ENCODE results near the gene SCN9A.

Gene SCN9A

GRCh38 chr2:166184789-166185188 is 191.0 kb downstream of the SCN9A start:
- Histone ChIP-seq H3K4me2 (ENCODE audit: low read length) (no peak overlapping the region), H3K36me3 (ENCODE audit: control insufficient read depth, insufficient read depth, low read length) (no peaks in the 10 kb centered on the region), H3K27ac (no peak overlapping the region), H2AFZ (no peak overlapping the region), H3K79me2 (no peaks in the 10 kb centered on the region), H3K9me3 (ENCODE audit: control insufficient read depth, low read length) (no peaks in the 10 kb centered on the region), H3K4me3 (ENCODE audit: low read depth, low read length) (no peak overlapping the region), H3K27me3 (ENCODE audit: control insufficient read depth, insufficient read depth, low read length) (no peaks in the 10 kb centered on the region), H3K4me1 (no peaks in the 10 kb centered on the region), H3K9ac (no peak overlapping the region)
- TF ChIP-seq, protein P1, sequence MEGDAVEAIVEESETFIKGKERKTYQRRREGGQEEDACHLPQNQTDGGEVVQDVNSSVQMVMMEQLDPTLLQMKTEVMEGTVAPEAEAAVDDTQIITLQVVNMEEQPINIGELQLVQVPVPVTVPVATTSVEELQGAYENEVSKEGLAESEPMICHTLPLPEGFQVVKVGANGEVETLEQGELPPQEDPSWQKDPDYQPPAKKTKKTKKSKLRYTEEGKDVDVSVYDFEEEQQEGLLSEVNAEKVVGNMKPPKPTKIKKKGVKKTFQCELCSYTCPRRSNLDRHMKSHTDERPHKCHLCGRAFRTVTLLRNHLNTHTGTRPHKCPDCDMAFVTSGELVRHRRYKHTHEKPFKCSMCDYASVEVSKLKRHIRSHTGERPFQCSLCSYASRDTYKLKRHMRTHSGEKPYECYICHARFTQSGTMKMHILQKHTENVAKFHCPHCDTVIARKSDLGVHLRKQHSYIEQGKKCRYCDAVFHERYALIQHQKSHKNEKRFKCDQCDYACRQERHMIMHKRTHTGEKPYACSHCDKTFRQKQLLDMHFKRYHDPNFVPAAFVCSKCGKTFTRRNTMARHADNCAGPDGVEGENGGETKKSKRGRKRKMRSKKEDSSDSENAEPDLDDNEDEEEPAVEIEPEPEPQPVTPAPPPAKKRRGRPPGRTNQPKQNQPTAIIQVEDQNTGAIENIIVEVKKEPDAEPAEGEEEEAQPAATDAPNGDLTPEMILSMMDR (IDR thresholded peaks at IDR 0.05), result no peak

DNA sequence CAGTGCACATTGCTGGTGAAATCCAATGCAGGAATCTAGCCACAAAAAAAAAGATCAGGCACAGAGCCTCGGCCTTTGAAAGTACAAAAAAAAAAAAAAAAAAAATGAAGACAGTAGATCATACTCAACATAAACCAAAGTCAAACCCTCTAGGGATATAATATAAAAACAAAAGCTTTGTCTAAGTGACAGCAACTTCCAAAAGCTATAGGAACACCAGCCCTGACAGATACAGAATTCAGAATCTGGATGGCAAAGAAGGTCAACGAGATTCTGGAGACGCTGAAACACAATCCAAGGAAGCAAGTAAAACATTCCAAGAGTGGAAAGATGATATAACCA is 194.0 kb downstream of the SCN9A start:
- Histone ChIP-seq H3K27ac (no peak overlapping the region), H3K79me2 (no peaks in the 10 kb centered on the region), H3K4me3 (ENCODE audit: low read depth, low read length) (no peak overlapping the region), H3K4me2 (ENCODE audit: low read length) (no peak overlapping the region), H2AFZ (no peak overlapping the region), H3K4me1 (no peaks in the 10 kb centered on the region), H3K9me3 (ENCODE audit: control insufficient read depth, low read length) (no peaks in the 10 kb centered on the region), H3K36me3 (ENCODE audit: control insufficient read depth, insufficient read depth, low read length) (no peaks in the 10 kb centered on the region), H3K27me3 (ENCODE audit: control insufficient read depth, insufficient read depth, low read length) (no peaks in the 10 kb centered on the region), H3K9ac (no peak overlapping the region)
- TF ChIP-seq, protein P1 (IDR thresholded peaks at IDR 0.05), result no peak

DNA sequence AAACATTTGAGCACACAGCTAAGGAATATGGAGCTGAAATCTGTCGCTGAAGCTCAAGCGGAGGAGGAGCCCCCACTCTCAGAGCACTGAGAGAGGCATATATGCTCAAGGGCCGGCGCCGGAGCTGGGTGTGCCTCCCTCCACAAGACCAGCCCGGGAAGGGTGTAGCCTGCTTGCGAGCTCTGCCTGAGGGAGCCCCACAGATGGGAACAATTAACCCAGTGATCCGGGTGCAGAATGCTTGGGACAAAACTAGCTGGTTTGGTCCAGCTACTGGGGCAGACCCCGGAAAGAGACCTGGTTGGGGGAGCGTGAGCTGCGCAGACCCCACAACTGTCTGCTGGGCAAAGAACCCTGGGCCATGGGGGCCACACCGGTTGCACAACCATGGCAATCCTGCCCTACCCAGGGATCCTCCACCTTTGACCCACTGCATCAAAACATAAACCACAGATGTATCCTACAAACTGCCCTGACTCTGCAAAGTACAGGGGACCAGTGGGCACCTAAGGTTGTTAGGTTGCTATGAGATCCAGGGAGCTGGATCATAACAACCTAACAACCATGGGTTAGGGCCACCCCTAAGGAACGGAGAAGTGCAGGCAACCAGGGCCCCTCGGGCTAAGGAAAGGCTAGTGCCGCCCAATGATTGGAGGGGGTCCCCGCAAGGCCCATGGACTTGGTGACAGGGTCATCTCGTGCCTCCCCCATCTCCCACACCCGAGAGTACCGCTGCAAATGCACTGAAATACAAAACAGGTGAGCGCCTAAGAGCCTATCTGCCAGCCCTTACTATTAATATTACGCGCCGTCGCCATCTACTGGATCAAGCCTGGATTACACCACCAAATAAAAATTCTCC is 194.6 kb downstream of the SCN9A start:
- no peak overlapping the region for H3K27ac ChIP-seq
- H3K36me3 ChIP-seq (ENCODE audit: control insufficient read depth, insufficient read depth, low read length), result no peaks in the 10 kb centered on the region
- TF ChIP-seq, protein P1 (IDR thresholded peaks at IDR 0.05), result peak; percentile 42
- no peaks in the 10 kb centered on the region for H3K79me2 ChIP-seq
- H3K9ac ChIP-seq, result no peak overlapping the region
- no peaks in the 10 kb centered on the region for H3K9me3 ChIP-seq (ENCODE audit: control insufficient read depth, low read length)
- no peak overlapping the region for H2AFZ ChIP-seq
- no peaks in the 10 kb centered on the region for H3K27me3 ChIP-seq (ENCODE audit: control insufficient read depth, insufficient read depth, low read length)
- no peak overlapping the region for H3K4me2 ChIP-seq (ENCODE audit: low read length)
- no peaks in the 10 kb centered on the region for H3K4me1 ChIP-seq
- H3K4me3 ChIP-seq (ENCODE audit: low read depth, low read length), result no peak overlapping the region

DNA sequence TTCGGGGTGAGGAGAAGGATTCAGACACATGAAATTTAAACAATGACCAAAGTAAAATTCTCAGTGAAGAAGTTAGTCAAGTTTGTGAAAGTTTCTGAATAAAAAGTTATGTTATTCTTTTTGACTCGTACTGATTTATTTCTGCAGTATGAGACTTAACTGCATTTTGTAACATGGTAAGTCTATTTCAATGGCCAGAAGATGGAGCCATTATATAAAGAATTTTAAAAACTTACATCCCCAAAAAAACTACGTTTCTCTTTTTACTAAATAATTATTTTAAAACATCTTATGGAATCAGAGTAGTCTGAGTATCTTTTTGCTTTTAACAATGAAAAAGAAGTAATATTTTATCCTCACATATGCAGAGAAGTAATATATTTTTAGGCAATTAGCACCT is 196.5 kb downstream of the SCN9A start:
- no peaks in the 10 kb centered on the region for H3K79me2 ChIP-seq
- H3K27me3 ChIP-seq (ENCODE audit: control insufficient read depth, insufficient read depth, low read length), result no peaks in the 10 kb centered on the region
- H3K27ac ChIP-seq, result no peak overlapping the region
- H3K9me3 ChIP-seq (ENCODE audit: control insufficient read depth, low read length), result no peaks in the 10 kb centered on the region
- no peak overlapping the region for H2AFZ ChIP-seq
- H3K4me2 ChIP-seq (ENCODE audit: low read length), result no peak overlapping the region
- no peak overlapping the region for H3K9ac ChIP-seq
- no peaks in the 10 kb centered on the region for H3K4me1 ChIP-seq
- H3K4me3 ChIP-seq (ENCODE audit: low read depth, low read length), result no peak overlapping the region
- no peaks in the 10 kb centered on the region for H3K36me3 ChIP-seq (ENCODE audit: control insufficient read depth, insufficient read depth, low read length)
- TF ChIP-seq, protein P1 (IDR thresholded peaks at IDR 0.05), result no peak

GRCh38 chr2:166173263-166173662 is 202.5 kb downstream of the SCN9A start:
- TF ChIP-seq, protein P1 (IDR thresholded peaks at IDR 0.05), result no peak
- H3K9ac ChIP-seq, result no peak overlapping the region
- no peaks in the 10 kb centered on the region for H3K9me3 ChIP-seq (ENCODE audit: control insufficient read depth, low read length)
- no peaks in the 10 kb centered on the region for H3K4me1 ChIP-seq
- H3K27ac ChIP-seq, result no peak overlapping the region
- no peaks in the 10 kb centered on the region for H3K36me3 ChIP-seq (ENCODE audit: control insufficient read depth, insufficient read depth, low read length)
- H2AFZ ChIP-seq, result no peak overlapping the region
- no peak overlapping the region for H3K4me3 ChIP-seq (ENCODE audit: low read depth, low read length)
- H3K27me3 ChIP-seq (ENCODE audit: control insufficient read depth, insufficient read depth, low read length), result no peaks in the 10 kb centered on the region
- no peak overlapping the region for H3K4me2 ChIP-seq (ENCODE audit: low read length)
- H3K79me2 ChIP-seq, result no peaks in the 10 kb centered on the region
